HG03103 (cell line): ENCODE data around the gene DIS3.
A peak's percentile ranks its signal among the peaks of the same experiment; 100 is the strongest.
"Not testable (repeated sequence)": the region's sequence is repeated elsewhere in the genome, so short reads cannot be mapped to it uniquely, and the experiment has no call there.

Experiments
- ATAC-seq: cut with Tn5 transposase; IDR thresholded peaks from one replicate; pipeline ENCODE4 v1.9.1; 2021; ENCODE audit warnings: low read depth; ENCODE audit not compliant: unreplicated experiment

Gene DIS3

GRCh38 chr13:72781451-72782439 lies at the start of gene DIS3, which contains the start of gene PIBF1:
TSS of gene DIS3 (minus strand) at chr13:72781900. CDS start at chr13:72781832, 68 bp downstream.
TSS of gene PIBF1 (plus strand) at chr13:72782133. CDS start at chr13:72783470, 1,337 bp downstream.
- ATAC-seq, result peak; percentile 95

- no peak for ATAC-seq
Measured at GRCh38 chr13:72823724-72824123, 42.0 kb upstream of the DIS3 start.

GRCh38 chr13:72823081-72823480 lies 41.4 kb upstream of the DIS3 start:
- no peak for ATAC-seq

- ATAC-seq, result no peak
Measured at GRCh38 chr13:72820898-72821279, 39.2 kb upstream of the DIS3 start.

- ATAC-seq, result no peak
Measured at GRCh38 chr13:72820156-72820897, 38.6 kb upstream of the DIS3 start.

GRCh38 chr13:72808917-72809500 lies 27.3 kb upstream of the DIS3 start:
- ATAC-seq, result no peak

GRCh38 chr13:72806514-72806913 lies 24.8 kb upstream of the DIS3 start:
- not testable (repeated sequence) for ATAC-seq

GRCh38 chr13:72805676-72806346 lies 24.1 kb upstream of the DIS3 start:
- no peak for ATAC-seq

- ATAC-seq, result no peak
Measured at GRCh38 chr13:72804301-72804700, 22.6 kb upstream of the DIS3 start.

- no peak for ATAC-seq
Measured at GRCh38 chr13:72798817-72799216, 17.1 kb upstream of the DIS3 start.

- ATAC-seq, result no peak
Measured at GRCh38 chr13:72792640-72793039, 10.9 kb upstream of the DIS3 start.

- no peak for ATAC-seq
Measured at GRCh38 chr13:72788831-72789230, 7.1 kb upstream of the DIS3 start.

- not testable (repeated sequence) for ATAC-seq
Measured at GRCh38 chr13:72784679-72785078, 3.0 kb upstream of the DIS3 start.

GRCh38 chr13:72782717-72783116 lies 1.0 kb upstream of the DIS3 start:
- ATAC-seq, result no peak

- ATAC-seq, result no peak
Measured at GRCh38 chr13:72774019-72774418, 7.7 kb downstream of the DIS3 start.

- ATAC-seq, result no peak
Measured at GRCh38 chr13:72763411-72763810, 18.3 kb downstream of the DIS3 start.

GRCh38 chr13:72760189-72760588 lies 21.5 kb downstream of the DIS3 start:
- no peak for ATAC-seq

GRCh38 chr13:72757792-72758535 lies 23.7 kb downstream of the DIS3 start:
- ATAC-seq, result no peak

GRCh38 chr13:72754111-72754510 lies 27.6 kb downstream of the DIS3 start:
- no peak for ATAC-seq

- no peak for ATAC-seq
Measured at GRCh38 chr13:72751220-72751619, 30.5 kb downstream of the DIS3 start.
